ENCODE measurements around the gene TNRC18. TPM values are rescaled to one million over a fixed set of nuclear protein-coding genes. Genes with fewer than 3 reads are reported as not detected.

TNRC18 gene
- total and polyA plus RNA-seq, 9 of the 15 experiments (the other 6 are each of a cell fraction or from before 2014, with no cell fraction given): 0.03 to 43.2 (median 18.0) TPM

- no peak overlapping the region for H3K4me3 ChIP-seq
- FAIRE-seq: peak; percentile 95
- DNase-seq (ENCODE audit: extremely low read depth in 1 of 4, low spot score in 3 of 4): peak; percentile 84 to 92 (median 88)
- in situ Hi-C loops (cut with MboI): no loop called here
- H3K4me1 ChIP-seq (replicated peaks in 1 of 2; ENCODE audit: control insufficient read depth in 2 of 2, insufficient read depth in 2 of 2, low read length in 2 of 2): peaks cover 31 to 63% of the 10 kb centered on the region in 2 experiments
- peak; percentile 50 for ATAC-seq
- H3K27me3 ChIP-seq (ENCODE audit: control insufficient read depth in 2 of 2, insufficient read depth in 2 of 2, low read length in 2 of 2): no peaks in the 10 kb centered on the region
- WGBS (ENCODE audit: insufficient coverage, low coverage, missing lambda C conversion rate): 12% methylated on average over 14 of the region's 14 CpGs
- intact Hi-C loops (cut with micrococcal nuclease): loop anchor here (10.0 kb wide), 1 partner anchor 208 kb away; no protein-coding TSS in a partner anchor
- H4K20me1 ChIP-seq (replicated peaks; ENCODE audit: control insufficient read depth, insufficient read depth, low read length): no peaks in the 10 kb centered on the region
- ChIA-PET POLR2A (interaction anchor here (0.9 to 3.5 kb wide), 3 partner anchors 11 to 73 kb away, joined by 3 to 16 read pairs (median 4); no protein-coding TSS in a partner anchor), CTCF (ENCODE audit: low intra/inter-chr PET ratio) (no interaction called here)
- peak overlapping the region; percentile 25 for H2AFZ ChIP-seq (ENCODE audit: low read depth, low read length)
- H3K36me3 ChIP-seq (ENCODE audit: control insufficient read depth, insufficient read depth, low read length): no peaks in the 10 kb centered on the region
- no peaks in the 10 kb centered on the region for H3K9me3 ChIP-seq (replicated peaks; ENCODE audit: control insufficient read depth, insufficient read depth, low read depth, low read length)
- no peaks in the 10 kb centered on the region for H3K79me2 ChIP-seq (ENCODE audit: control insufficient read depth, insufficient read depth, low read length)
- no peaks in the 10 kb centered on the region for H3K9me1 ChIP-seq (ENCODE audit: control insufficient read depth, insufficient read depth, low read length)
- H3K9ac ChIP-seq (ENCODE audit: insufficient read depth in 1 of 2, low read depth in 2 of 2, low read length in 2 of 2): peak overlapping the region; percentile 28 to 39; a peak in 2 of 4 replicates
- H3K4me2 ChIP-seq (ENCODE audit: insufficient read depth, low read length): peak overlapping the region; percentile 33
- H3K27ac ChIP-seq (ENCODE audit: extremely low read depth, low read depth, low read length): peak overlapping the region; percentile 57; the same call in 2 of the 3 replicates
- BruUV-seq (replicated peaks): no TSS peak
- TF ChIP-seq ZNF143 (CRISPR knock-in tag; IDR thresholded peaks at IDR 0.05) (no peak), ZNF707 (CRISPR knock-in tag; conservative IDR thresholded peaks at IDR 0.05) (peak; percentile 32; the same call in 1 of the 2 replicates), SREBF2 (CRISPR knock-in tag; IDR thresholded peaks at IDR 0.05) (no peak), ZNF165 (CRISPR knock-in tag; IDR thresholded peaks at IDR 0.05; ENCODE audit: borderline replicate concordance) (no peak), ZNF140 (CRISPR knock-in tag; IDR thresholded peaks at IDR 0.05) (no peak), ZNF75A (CRISPR knock-in tag; IDR thresholded peaks at IDR 0.05) (no peak), ASH1L (IDR thresholded peaks at IDR 0.05; ENCODE audit: borderline replicate concordance, low read depth, partially characterized antibody) (no peak), THRAP3 (IDR thresholded peaks at IDR 0.05; ENCODE audit: borderline replicate concordance) (no peak), MEF2A (IDR thresholded peaks at IDR 0.05; ENCODE audit: control insufficient read depth, low read depth, low read length) (no peak), PML (IDR thresholded peaks at IDR 0.05; ENCODE audit: low read length) (no peak), ATF7 (IDR thresholded peaks at IDR 0.05) (peak; percentile 99), CREBBP (IDR thresholded peaks at IDR 0.05; ENCODE audit: low read depth, low read length) (no peak), NFATC3 (IDR thresholded peaks at IDR 0.05) (no peak), MYBL2 (IDR thresholded peaks at IDR 0.05; ENCODE audit: low read depth) (no peak), MYBL2 (CRISPR knock-in tag; IDR thresholded peaks at IDR 0.05; ENCODE audit: borderline replicate concordance) (no peak), POLR2A (conservative IDR thresholded peaks at IDR 0.05) (no peak), GTF3C2 (IDR thresholded peaks at IDR 0.05; ENCODE audit: borderline replicate concordance, extremely low read depth, insufficient read length) (no peak), ZFP30 (CRISPR knock-in tag; IDR thresholded peaks at IDR 0.05; ENCODE audit: borderline replicate concordance) (no peak), POLR2B (IDR thresholded peaks at IDR 0.05; ENCODE audit: low read depth, partially characterized antibody) (no peak)
- TF ChIP-seq, protein P1, sequence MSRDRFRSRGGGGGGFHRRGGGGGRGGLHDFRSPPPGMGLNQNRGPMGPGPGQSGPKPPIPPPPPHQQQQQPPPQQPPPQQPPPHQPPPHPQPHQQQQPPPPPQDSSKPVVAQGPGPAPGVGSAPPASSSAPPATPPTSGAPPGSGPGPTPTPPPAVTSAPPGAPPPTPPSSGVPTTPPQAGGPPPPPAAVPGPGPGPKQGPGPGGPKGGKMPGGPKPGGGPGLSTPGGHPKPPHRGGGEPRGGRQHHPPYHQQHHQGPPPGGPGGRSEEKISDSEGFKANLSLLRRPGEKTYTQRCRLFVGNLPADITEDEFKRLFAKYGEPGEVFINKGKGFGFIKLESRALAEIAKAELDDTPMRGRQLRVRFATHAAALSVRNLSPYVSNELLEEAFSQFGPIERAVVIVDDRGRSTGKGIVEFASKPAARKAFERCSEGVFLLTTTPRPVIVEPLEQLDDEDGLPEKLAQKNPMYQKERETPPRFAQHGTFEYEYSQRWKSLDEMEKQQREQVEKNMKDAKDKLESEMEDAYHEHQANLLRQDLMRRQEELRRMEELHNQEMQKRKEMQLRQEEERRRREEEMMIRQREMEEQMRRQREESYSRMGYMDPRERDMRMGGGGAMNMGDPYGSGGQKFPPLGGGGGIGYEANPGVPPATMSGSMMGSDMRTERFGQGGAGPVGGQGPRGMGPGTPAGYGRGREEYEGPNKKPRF (IDR thresholded peaks at IDR 0.05; ENCODE audit: low read depth, low read length): no peak
Observed at GRCh38 chr7:5452937-5453540, 29.4 kb upstream of the TNRC18 start.
